H1 (cell line): Measurements from ENCODE around the gene RAET1E.

Source experiments
- BACH1 ChIP-seq: IDR thresholded peaks from 2 replicates; pipeline ENCODE4 v1.6.1; 2012; ENCODE audit warnings: low read length, improper control_type of control experiment
- CTCF ChIP-seq, 3 experiments: IDR thresholded peaks; 1 replicate in 2 of 3; 2 replicates in 1 of 3; pipeline versions ENCODE4 v1.5.1 to v1.6.1; 2011; ENCODE audit warnings: low read length in 3 of 3, mild to moderate bottlenecking in 3 of 3, inconsistent platforms in 2 of 3, low read depth in 1 of 3, moderate library complexity in 1 of 3; ENCODE audit not compliant: insufficient read depth in 1 of 3; ENCODE audit errors: control extremely low read depth in 1 of 3
- EZH2 ChIP-seq: fragments of 200-600 bp; sonication (generic); IDR thresholded peaks from 2 replicates; pipeline ENCODE4 v1.7.1; 2012; ENCODE audit warnings: low read depth, mild to moderate bottlenecking, moderate library complexity, low read length, inconsistent platforms; ENCODE audit not compliant: severe bottlenecking
- HDAC6 ChIP-seq: IDR thresholded peaks from one replicate; pipeline ENCODE4 v1.7.1; 2012; ENCODE audit warnings: low read depth, mild to moderate bottlenecking, inconsistent platforms, low read length, moderate library complexity
- JUND ChIP-seq: IDR thresholded peaks from 2 replicates; pipeline ENCODE4 v1.6.1; 2011; ENCODE audit warnings: mild to moderate bottlenecking, improper control_type of control experiment, low read length
- MAFK ChIP-seq: IDR thresholded peaks from 2 replicates; pipeline ENCODE4 v1.6.1; 2012; ENCODE audit warnings: low read depth, mild to moderate bottlenecking, improper control_type of control experiment, low read length
- MAX ChIP-seq: IDR thresholded peaks from 2 replicates; pipeline ENCODE4 v1.6.1; 2012; ENCODE audit warnings: inconsistent platforms
- SIN3A ChIP-seq, 2 experiments: IDR thresholded peaks in 1 of 2; conservative IDR thresholded peaks in 1 of 2; 2 replicates each; pipeline ENCODE4 v1.6.1; 2011 to 2012; ENCODE audit warnings: low read length in 2 of 2, improper control_type of control experiment in 1 of 2, low read depth in 1 of 2, mild to moderate bottlenecking in 1 of 2
- SRF ChIP-seq: IDR thresholded peaks from 2 replicates; pipeline ENCODE4 v1.6.1; 2011; ENCODE audit warnings: mild to moderate bottlenecking, low read depth, low read length, moderate library complexity
- USF2 ChIP-seq: IDR thresholded peaks from 2 replicates; pipeline ENCODE4 v1.6.1; 2011; ENCODE audit warnings: low read length, improper control_type of control experiment
- YY1 ChIP-seq: IDR thresholded peaks from 2 replicates; pipeline ENCODE4 v1.6.1; 2011; ENCODE audit warnings: low read depth, mild to moderate bottlenecking, low read length

GRCh38 chr6:149891259-149891658, 6.7 kb downstream of the RAET1E start:
- TF ChIP-seq EZH2 (no peak), SRF (no peak), BACH1 (no peak), YY1 (no peak), HDAC6 (no peak), CTCF (IDR thresholded peaks at IDR 0.05; ENCODE audit: control extremely low read depth in 1 of 3, insufficient read depth in 1 of 3, low read depth in 1 of 3, low read length in 3 of 3) (no peak), SIN3A (conservative IDR thresholded peaks at IDR 0.05 in 1 of 2, IDR thresholded peaks at IDR 0.05 in 1 of 2; ENCODE audit: low read depth in 1 of 2, low read length in 2 of 2) (no peak), MAX (no peak), JUND (no peak), MAFK (no peak), USF2 (no peak)
